Activated CD4-positive, alpha-beta T cell treated with anti-CD3 and anti-CD28 coated beads for 36 hours (primary cell): ENCODE results near the gene LRRC37B. TPM values are rescaled to one million over a fixed set of nuclear protein-coding genes. Genes with fewer than 3 reads are reported as not detected.
"Not testable (repeated sequence)": the region's sequence is repeated elsewhere in the genome, so short reads cannot be mapped to it uniquely, and the experiment has no call there.

Experiments
- ATAC-seq: fragments of 200-7000 bp; cut with Tn5 transposase; one replicate; pipeline ENCODE4 v1.10.0; 2021; ENCODE audit warnings: mild to moderate bottlenecking, moderate library complexity
- CTCF ChIA-PET: fragments of 350-600 bp; sonication (Branson Sonifier 250); formaldehyde crosslinking; loops from one replicate; lab custom pipeline; 2021; ENCODE audit warnings: antibody characterized with exemption; lab: Charles Lee
- POLR2A ChIA-PET: fragments of 350-600 bp; sonication (Branson Sonifier 250); formaldehyde crosslinking; loops from one replicate; lab custom pipeline; 2021; ENCODE audit warnings: antibody characterized with exemption, inconsistent platforms; lab: Charles Lee
- DNase-seq: peaks from one replicate; pipeline ENCODE4 v3.0.0-alpha.2; 2020
- H3K27ac Mint-ChIP-seq: one replicate; pipeline ENCODE4 v1.8.0; 2021; ENCODE audit warnings: mixed read lengths
- H3K27me3 Mint-ChIP-seq: one replicate; pipeline ENCODE4 v1.8.0; 2021; ENCODE audit warnings: mixed read lengths
- H3K36me3 Mint-ChIP-seq: one replicate; pipeline ENCODE4 v1.8.0; 2021; ENCODE audit warnings: low read depth, mixed read lengths
- H3K4me1 Mint-ChIP-seq: one replicate; pipeline ENCODE4 v1.8.0; 2021; ENCODE audit warnings: mixed read lengths
- H3K4me3 Mint-ChIP-seq: one replicate; pipeline ENCODE4 v1.8.0; 2021; ENCODE audit warnings: mild to moderate bottlenecking, moderate library complexity, mixed read lengths
- H3K9me3 Mint-ChIP-seq: one replicate; pipeline ENCODE4 v1.8.0; 2021; ENCODE audit warnings: low read depth, mixed read lengths
- intact Hi-C, 2 experiments: fragments of 100-400 bp; cut with DNase I in 1 of 2; cut with micrococcal nuclease in 1 of 2; formaldehyde crosslinking; loops; one replicate each; pipeline versions ENCODE4 v1.14.2 to v1.15.1; 2022 to 2024; cut with DNase I, micrococcal nuclease
- total RNA-seq, 2 experiments: library from RNA; stranded (reverse); gene quantifications; one replicate each; pipeline ENCODE4 v1.2.3, GENCODE V29; 2021

LRRC37B gene
- total RNA-seq, 2 experiments from 2014 or later: 14.3 to 16.6 TPM

- H3K4me1 Mint-ChIP-seq: not testable (repeated sequence)
These were observed 35.1 kb downstream of the LRRC37B start for GRCh38 chr17:32042266-32042665.

GRCh38 chr17:32045611-32046010 is 38.4 kb downstream of the LRRC37B start:
- ATAC-seq, intact Hi-C loops, CTCF ChIA-PET, H3K27ac Mint-ChIP-seq, H3K36me3 Mint-ChIP-seq, H3K9me3 Mint-ChIP-seq, DNase-seq, POLR2A ChIA-PET, H3K4me1 Mint-ChIP-seq, H3K27me3 Mint-ChIP-seq, H3K4me3 Mint-ChIP-seq: not testable (repeated sequence)

More at GRCh38 chr17:32042266-32042665, 35.1 kb downstream of the LRRC37B start:
- H3K36me3 Mint-ChIP-seq: peaks cover 10% of the 10 kb centered on the region
- H3K27ac Mint-ChIP-seq, H3K27me3 Mint-ChIP-seq, DNase-seq, H3K4me3 Mint-ChIP-seq, POLR2A ChIA-PET, CTCF ChIA-PET, H3K9me3 Mint-ChIP-seq, ATAC-seq, intact Hi-C loops: not testable (repeated sequence)

GRCh38 chr17:32047663-32048062 is 40.5 kb downstream of the LRRC37B start:
- H3K9me3 Mint-ChIP-seq, POLR2A ChIA-PET, H3K27ac Mint-ChIP-seq, intact Hi-C loops, H3K4me3 Mint-ChIP-seq, H3K27me3 Mint-ChIP-seq, DNase-seq, ATAC-seq, CTCF ChIA-PET, H3K4me1 Mint-ChIP-seq, H3K36me3 Mint-ChIP-seq: not testable (repeated sequence)

GRCh38 chr17:32054985-32055384 is 47.8 kb downstream of the LRRC37B start:
- H3K9me3 Mint-ChIP-seq, H3K4me1 Mint-ChIP-seq, H3K4me3 Mint-ChIP-seq, H3K27me3 Mint-ChIP-seq, CTCF ChIA-PET, intact Hi-C loops, ATAC-seq, H3K27ac Mint-ChIP-seq, H3K36me3 Mint-ChIP-seq, POLR2A ChIA-PET: not testable (repeated sequence)
- DNase-seq: peak; percentile 19

DNA sequence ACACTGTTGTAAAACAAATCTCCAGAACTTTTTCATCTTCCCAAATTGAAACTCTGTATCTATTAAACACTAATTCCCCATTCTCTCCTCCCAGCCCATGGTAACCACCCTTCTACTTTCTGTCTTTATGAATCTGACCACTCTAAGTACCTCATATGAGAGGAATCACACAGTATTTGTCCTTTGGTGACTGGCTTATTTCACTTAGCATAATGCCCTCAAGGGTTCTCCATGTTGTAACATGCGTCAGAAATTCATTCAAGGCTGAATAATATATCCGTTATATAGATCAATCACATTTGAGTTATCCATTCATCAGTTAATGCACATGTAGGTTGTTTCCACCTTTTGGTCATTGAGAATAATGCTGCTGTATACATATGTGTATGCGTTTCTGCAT is 48.2 kb downstream of the LRRC37B start:
- H3K27ac Mint-ChIP-seq, H3K4me1 Mint-ChIP-seq, H3K36me3 Mint-ChIP-seq, DNase-seq, H3K9me3 Mint-ChIP-seq, ATAC-seq, H3K27me3 Mint-ChIP-seq, intact Hi-C loops, POLR2A ChIA-PET, H3K4me3 Mint-ChIP-seq: not testable (repeated sequence)
- CTCF ChIA-PET: interaction anchor here (0.6 kb wide), 1 partner anchor 62 kb away, joined by 3 read pairs; no protein-coding TSS in a partner anchor

GRCh38 chr17:32056500-32056899 is 49.3 kb downstream of the LRRC37B start:
- H3K27ac Mint-ChIP-seq, H3K4me1 Mint-ChIP-seq, ATAC-seq, H3K36me3 Mint-ChIP-seq, POLR2A ChIA-PET, DNase-seq, H3K4me3 Mint-ChIP-seq, CTCF ChIA-PET, H3K27me3 Mint-ChIP-seq, intact Hi-C loops, H3K9me3 Mint-ChIP-seq: not testable (repeated sequence)

DNA sequence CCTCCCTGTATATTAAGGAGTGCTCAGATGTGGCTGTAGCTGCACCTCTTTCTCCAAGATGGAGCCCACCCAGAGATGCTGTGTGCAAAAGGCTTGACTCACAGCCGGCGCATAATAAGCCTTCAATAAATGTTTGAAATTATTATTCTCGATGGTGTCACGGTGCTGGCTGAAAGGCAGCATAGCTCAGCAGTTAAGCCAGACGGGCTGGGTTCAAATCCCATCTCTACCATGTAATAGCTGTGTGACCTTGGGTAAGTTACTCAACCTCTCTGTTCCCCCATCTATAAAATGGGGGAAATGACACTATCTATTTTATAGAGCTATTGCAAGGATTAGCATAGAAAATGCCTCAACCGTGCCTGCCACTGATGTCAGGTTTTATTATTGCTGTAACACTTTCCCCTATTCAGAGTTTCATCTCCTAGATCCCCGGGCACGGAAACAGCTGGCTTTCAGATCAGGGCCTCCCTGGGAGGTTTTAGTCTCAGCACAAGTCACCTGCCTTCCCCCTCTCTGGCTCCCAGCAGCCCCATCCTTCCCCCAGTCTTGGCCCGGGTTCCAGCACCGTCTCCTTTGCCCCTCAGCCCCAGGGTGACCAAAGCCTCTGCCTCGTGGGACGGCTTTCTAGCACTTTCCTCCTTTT is 50.4 kb downstream of the LRRC37B start:
- H3K27me3 Mint-ChIP-seq, ATAC-seq, intact Hi-C loops, H3K4me1 Mint-ChIP-seq, CTCF ChIA-PET, DNase-seq, H3K9me3 Mint-ChIP-seq, H3K27ac Mint-ChIP-seq, H3K4me3 Mint-ChIP-seq, H3K36me3 Mint-ChIP-seq, POLR2A ChIA-PET: not testable (repeated sequence)

DNA sequence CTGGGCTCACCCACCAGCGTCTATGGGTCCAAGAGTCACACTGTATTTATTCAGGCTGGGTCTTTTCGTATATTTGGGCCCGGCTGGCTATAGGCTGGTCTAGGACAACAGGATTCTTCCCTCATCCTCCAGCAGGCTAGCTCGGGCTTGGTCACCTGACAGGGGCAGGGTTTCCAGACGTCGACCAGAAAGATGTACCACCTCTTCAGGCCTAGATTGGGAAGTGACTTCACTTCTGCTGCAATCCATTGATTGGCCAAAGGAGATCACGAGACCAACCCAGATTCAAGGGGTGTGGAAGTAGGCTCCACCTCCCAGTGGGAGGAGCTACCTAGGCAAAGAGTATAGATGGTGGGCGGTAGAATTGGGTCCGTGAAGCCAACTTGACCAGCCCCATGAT is 53.5 kb downstream of the LRRC37B start:
- H3K36me3 Mint-ChIP-seq, CTCF ChIA-PET, DNase-seq, H3K27me3 Mint-ChIP-seq, H3K9me3 Mint-ChIP-seq, POLR2A ChIA-PET, H3K27ac Mint-ChIP-seq, H3K4me1 Mint-ChIP-seq, H3K4me3 Mint-ChIP-seq: not testable (repeated sequence)
- peak; percentile 92 for ATAC-seq
- intact Hi-C loops: loop anchor here in 1 of 2 experiments (10.0 kb wide), 1 partner anchor 74 kb away; no protein-coding TSS in a partner anchor

- H3K9me3 Mint-ChIP-seq, H3K27ac Mint-ChIP-seq: not testable (repeated sequence)
- intact Hi-C loops: loop anchor here in 1 of 2 experiments (10.0 kb wide), 1 partner anchor 73 kb away; no protein-coding TSS in a partner anchor
These were observed 54.7 kb downstream of the LRRC37B start for GRCh38 chr17:32061840-32062239.

DNA sequence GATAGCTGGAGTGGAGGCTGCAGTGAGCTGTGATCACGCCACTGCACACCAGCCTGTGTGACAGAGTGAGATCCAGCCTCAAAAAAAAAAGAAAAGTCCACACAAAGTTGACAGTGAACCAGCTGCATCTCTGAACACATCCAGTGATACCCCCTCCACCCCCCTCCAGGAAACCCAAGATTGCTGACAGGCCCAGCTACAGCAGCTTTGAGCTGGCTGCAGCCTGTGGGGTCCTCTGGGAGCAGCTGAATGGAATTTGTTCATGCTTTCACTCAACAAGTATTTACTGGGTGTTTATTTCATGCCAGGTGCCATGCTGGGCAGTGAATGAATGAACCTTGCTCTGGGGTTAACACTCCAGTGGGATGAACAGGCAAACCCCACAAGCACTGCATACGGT is 56.9 kb downstream of the LRRC37B start:
- CTCF ChIA-PET, ATAC-seq, H3K4me3 Mint-ChIP-seq, H3K36me3 Mint-ChIP-seq, H3K4me1 Mint-ChIP-seq, POLR2A ChIA-PET, H3K27me3 Mint-ChIP-seq, DNase-seq, H3K9me3 Mint-ChIP-seq, H3K27ac Mint-ChIP-seq: not testable (repeated sequence)
- intact Hi-C loops: loop anchor here in 1 of 2 experiments (10.0 kb wide), 1 partner anchor 71 kb away; no protein-coding TSS in a partner anchor

More at GRCh38 chr17:32061840-32062239, 54.7 kb downstream of the LRRC37B start:
- CTCF ChIA-PET, H3K27me3 Mint-ChIP-seq, ATAC-seq, H3K36me3 Mint-ChIP-seq, H3K4me3 Mint-ChIP-seq, POLR2A ChIA-PET, H3K4me1 Mint-ChIP-seq, DNase-seq: not testable (repeated sequence)

GRCh38 chr17:32066123-32066680 is 59.0 kb downstream of the LRRC37B start:
- POLR2A ChIA-PET, H3K4me3 Mint-ChIP-seq, H3K27ac Mint-ChIP-seq, CTCF ChIA-PET, ATAC-seq, H3K9me3 Mint-ChIP-seq, H3K36me3 Mint-ChIP-seq, H3K4me1 Mint-ChIP-seq, DNase-seq, H3K27me3 Mint-ChIP-seq: not testable (repeated sequence)
- intact Hi-C loops: loop anchor here (5.0 to 10.0 kb wide), 2 partner anchors 69 to 71 kb away; no protein-coding TSS in a partner anchor
